ENCODE results near the gene TENT4A. TPM values are rescaled to one million over a fixed set of nuclear protein-coding genes. Genes with fewer than 3 reads are reported as not detected.

Gene TENT4A
- total RNA-seq, 1 experiment from 2014 or later, result 29.2 TPM

- DNase-seq (ENCODE audit: low spot score), result no peak
- TF ChIP-seq FOXK1 (CRISPR knock-in tag; IDR thresholded peaks at IDR 0.05), result no peak
- ChIA-PET CTCF (interaction anchor here (1.4 kb wide), 1 partner anchor 32 kb away, joined by 6 read pairs; no protein-coding TSS in a partner anchor), POLR2A (no interaction called here)
- no peak overlapping the region for H3K4me3 Mint-ChIP-seq
- H3K9me3 Mint-ChIP-seq, result 0 out of 2 replicates have a peak, but pooled peaks cover 4% of the 10 kb centered on the region
- H3K27me3 Mint-ChIP-seq (ENCODE audit: low read depth), result no peaks in the 10 kb centered on the region
- peaks cover 20% of the 10 kb centered on the region for H3K36me3 Mint-ChIP-seq
- H3K27ac Mint-ChIP-seq, result no peak overlapping the region
- no peak for ATAC-seq
- peaks cover under 1% of the 10 kb centered on the region for H3K4me1 Mint-ChIP-seq
Measured at GRCh38 chr5:6760686-6761085, 47.5 kb downstream of the TENT4A start.

GRCh38 chr5:6761333-6761732 is 48.1 kb downstream of the TENT4A start:
- CTCF ChIA-PET, result no interaction called here
- H3K9me3 Mint-ChIP-seq, result 0 out of 2 replicates have a peak, but pooled peaks cover 4% of the 10 kb centered on the region
- peaks cover 14% of the 10 kb centered on the region; the same call in 1 of the 2 replicates for H3K36me3 Mint-ChIP-seq
- POLR2A ChIA-PET, result no interaction called here
- TF ChIP-seq EMX1 (CRISPR knock-in tag; IDR thresholded peaks at IDR 0.05), result no peak
- TF ChIP-seq GTF2I (CRISPR knock-in tag; conservative IDR thresholded peaks at IDR 0.05), result 0 out of 2 replicates have a peak, but pooled peaks have one; percentile 36
- ATAC-seq (no peak), DNase-seq (ENCODE audit: low spot score) (no peak)
- H3K4me3 Mint-ChIP-seq, result no peak overlapping the region
- H3K4me1 Mint-ChIP-seq, result peaks cover 5% of the 10 kb centered on the region
- H3K27me3 Mint-ChIP-seq (ENCODE audit: low read depth), result no peaks in the 10 kb centered on the region
- no peak overlapping the region for H3K27ac Mint-ChIP-seq

- ChIA-PET CTCF (no interaction called here), POLR2A (no interaction called here)
- DNase-seq (ENCODE audit: low spot score) (no peak), ATAC-seq (no peak)
- TF ChIP-seq ZNF219 (CRISPR knock-in tag; IDR thresholded peaks at IDR 0.05; ENCODE audit: borderline replicate concordance) (no peak), JUN (CRISPR knock-in tag; IDR thresholded peaks at IDR 0.05) (no peak), ZNF512 (CRISPR knock-in tag; IDR thresholded peaks at IDR 0.05; ENCODE audit: borderline replicate concordance) (no peak), ZNF532 (CRISPR knock-in tag; IDR thresholded peaks at IDR 0.05; ENCODE audit: borderline replicate concordance) (no peak), SMAD4 (CRISPR knock-in tag; IDR thresholded peaks at IDR 0.05) (no peak), ATF2 (CRISPR knock-in tag; IDR thresholded peaks at IDR 0.05; ENCODE audit: borderline replicate concordance, low read depth) (no peak), TCF7 (CRISPR knock-in tag; IDR thresholded peaks at IDR 0.05; ENCODE audit: low read depth) (no peak), ZBTB43 (CRISPR knock-in tag; IDR thresholded peaks at IDR 0.05) (no peak), ATF6 (CRISPR knock-in tag; IDR thresholded peaks at IDR 0.05) (no peak), OVOL2 (CRISPR knock-in tag; IDR thresholded peaks at IDR 0.05; ENCODE audit: borderline replicate concordance) (no peak), GRHL2 (CRISPR knock-in tag; IDR thresholded peaks at IDR 0.05; ENCODE audit: insufficient replicate concordance, severe bottlenecking) (no peak), NFYB (CRISPR knock-in tag; conservative IDR thresholded peaks at IDR 0.05; ENCODE audit: low read depth) (no peak), STAT6 (CRISPR knock-in tag; conservative IDR thresholded peaks at IDR 0.05; ENCODE audit: low read depth) (no peak), MAX (CRISPR knock-in tag; IDR thresholded peaks at IDR 0.05) (no peak), SMAD3 (CRISPR knock-in tag; IDR thresholded peaks at IDR 0.05; ENCODE audit: borderline replicate concordance) (no peak)
- Mint-ChIP-seq H3K9me3 (0 out of 2 replicates have a peak, but pooled peaks cover 4% of the 10 kb centered on the region), H3K36me3 (peaks cover 8% of the 10 kb centered on the region; the same call in 1 of the 2 replicates), H3K4me1 (peaks cover 5% of the 10 kb centered on the region), H3K27ac (no peak overlapping the region), H3K27me3 (ENCODE audit: low read depth) (no peaks in the 10 kb centered on the region), H3K4me3 (no peak overlapping the region)
Measured at GRCh38 chr5:6762116-6762515, 48.9 kb downstream of the TENT4A start.

Data from WTC11 (cell line).